HG03060 (cell line): ENCODE results near the gene SMIM10L2A.
"Not testable (repeated sequence)": the region's sequence is repeated elsewhere in the genome, so short reads cannot be mapped to it uniquely, and the experiment has no call there.

Source experiments
- ATAC-seq: cut with Tn5 transposase; IDR thresholded peaks from one replicate; pipeline ENCODE4 v1.9.1; 2021; ENCODE audit warnings: low read depth, moderate number of reproducible peaks; ENCODE audit not compliant: unreplicated experiment

SMIM10L2A gene

DNA sequence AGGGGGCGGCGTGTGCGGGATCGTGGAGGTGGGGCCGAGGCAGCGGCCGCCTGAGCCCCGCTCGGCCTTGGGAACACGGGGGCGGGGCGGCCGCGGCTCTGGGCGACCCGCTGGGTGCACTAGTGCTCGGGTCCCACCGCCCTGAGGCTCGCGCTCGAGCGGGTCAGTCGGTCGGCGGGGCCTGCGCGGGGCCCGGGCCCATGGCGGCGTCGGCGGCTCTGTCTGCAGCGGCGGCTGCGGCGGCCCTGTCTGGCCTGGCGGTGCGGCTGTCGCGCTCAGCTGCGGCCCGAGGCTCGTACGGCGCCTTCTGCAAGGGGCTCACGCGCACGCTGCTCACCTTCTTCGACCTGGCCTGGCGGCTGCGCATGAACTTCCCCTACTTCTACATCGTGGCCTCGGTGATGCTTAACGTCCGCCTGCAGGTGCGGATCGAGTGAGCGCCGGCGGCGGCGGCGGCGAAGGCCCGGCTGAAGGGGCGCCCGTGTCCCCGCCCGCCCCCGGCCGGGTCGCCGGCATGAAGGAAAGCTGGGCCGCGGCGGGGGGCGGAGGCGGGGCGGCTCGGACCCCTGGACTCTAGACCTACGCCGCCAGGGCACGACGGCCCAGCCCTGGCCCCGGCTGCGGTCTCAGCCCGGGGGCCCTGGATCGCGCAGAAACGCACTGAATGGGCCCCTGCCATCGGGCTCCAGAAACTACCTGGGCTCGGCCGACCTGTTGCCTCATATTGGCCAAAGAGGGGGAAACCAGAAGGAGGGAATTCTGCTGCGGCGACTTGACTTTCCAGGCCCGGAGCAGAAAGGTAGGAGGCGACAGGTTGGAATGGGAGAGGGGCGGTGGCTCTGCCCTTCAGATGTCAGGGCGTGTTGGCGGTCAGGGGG is at the start of gene SMIM10L2A:
SMIM10L2A (plus strand) TSS at position 13 of the 878 bp plus-strand sequence; CDS start at position 201, 188 bp downstream.
- peak; percentile 29 for ATAC-seq

GRCh38 chrX:135373357-135373756 is 48.4 kb upstream of the SMIM10L2A start:
- ATAC-seq, result no peak

DNA sequence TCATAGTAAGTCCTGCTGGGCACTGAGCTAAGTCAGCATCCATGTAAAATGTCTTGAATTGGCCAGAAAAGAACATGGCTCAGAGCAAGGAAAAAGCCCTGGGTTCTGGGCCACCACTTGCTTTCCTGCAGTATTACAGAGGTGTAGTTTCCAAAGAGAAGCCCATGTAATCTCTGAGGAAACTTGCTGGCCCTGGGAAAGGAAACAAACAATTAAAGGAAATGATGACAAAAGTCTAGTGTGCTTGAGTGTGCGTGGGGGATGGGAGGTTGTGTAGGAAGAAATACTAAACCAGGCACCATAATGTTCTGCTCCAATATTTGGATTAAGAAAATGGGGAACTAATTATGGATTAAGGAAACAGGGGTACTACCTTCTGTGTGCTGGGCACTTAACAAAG is 39.5 kb upstream of the SMIM10L2A start:
- ATAC-seq, result no peak

DNA sequence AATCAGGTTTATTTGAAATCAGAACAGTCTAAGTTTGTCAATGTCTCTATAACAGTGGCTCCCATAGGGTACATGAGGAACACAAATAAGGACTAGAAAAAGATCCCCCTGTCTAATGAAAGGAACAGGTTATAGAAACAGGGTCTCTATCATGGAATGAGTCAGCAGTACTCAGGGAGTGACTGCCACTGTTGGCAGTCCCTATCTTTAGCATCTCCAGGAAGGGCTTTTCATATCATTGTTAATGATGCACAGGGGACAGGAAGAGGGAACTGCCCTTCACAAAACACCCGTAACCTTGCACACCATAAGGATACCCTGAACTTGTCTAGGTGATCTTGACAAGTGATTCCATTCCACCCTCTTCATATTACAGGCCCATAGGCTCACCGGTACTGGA is 38.5 kb upstream of the SMIM10L2A start:
- no peak for ATAC-seq

DNA sequence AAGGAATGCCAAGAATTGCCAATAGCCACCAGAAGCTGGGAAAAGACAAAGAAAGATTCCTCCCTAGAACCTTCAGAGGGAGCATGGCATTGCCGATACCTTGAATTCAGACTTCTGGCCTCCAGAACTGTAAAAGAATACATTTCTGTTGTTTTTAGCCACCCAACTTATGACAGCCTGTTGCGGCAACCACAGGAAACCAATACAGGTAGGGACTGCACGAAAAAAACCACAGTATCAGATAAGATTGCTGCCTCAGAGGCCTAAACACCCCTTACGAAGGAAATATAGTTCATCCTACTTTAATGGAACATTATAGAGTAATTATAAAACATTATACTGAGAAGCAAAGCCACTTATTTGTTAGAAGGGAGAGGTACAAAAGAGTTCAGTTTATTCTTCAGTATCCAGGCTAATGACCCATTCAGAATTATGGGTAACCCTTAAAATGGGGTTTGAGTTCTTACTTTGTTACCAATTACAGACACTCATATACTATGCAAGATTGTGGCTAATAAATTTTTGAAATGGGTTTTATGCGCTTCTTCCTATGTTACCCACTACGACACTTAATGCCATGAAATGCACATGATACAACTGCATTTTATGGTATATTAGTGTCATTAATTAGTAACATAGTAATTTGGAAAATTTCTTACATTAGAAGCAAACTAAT is 37.4 kb upstream of the SMIM10L2A start:
- no peak for ATAC-seq

- ATAC-seq, result no peak
These were observed 32.9 kb upstream of the SMIM10L2A start for GRCh38 chrX:135388841-135389240.

- ATAC-seq, result no peak
These were observed 32.5 kb upstream of the SMIM10L2A start for GRCh38 chrX:135389243-135389642.

- no peak for ATAC-seq
These were observed 32.0 kb upstream of the SMIM10L2A start for GRCh38 chrX:135389717-135390116.

GRCh38 chrX:135391734-135392133 is 30.0 kb upstream of the SMIM10L2A start:
- no peak for ATAC-seq

GRCh38 chrX:135393051-135393450 is 28.7 kb upstream of the SMIM10L2A start:
- ATAC-seq, result no peak

DNA sequence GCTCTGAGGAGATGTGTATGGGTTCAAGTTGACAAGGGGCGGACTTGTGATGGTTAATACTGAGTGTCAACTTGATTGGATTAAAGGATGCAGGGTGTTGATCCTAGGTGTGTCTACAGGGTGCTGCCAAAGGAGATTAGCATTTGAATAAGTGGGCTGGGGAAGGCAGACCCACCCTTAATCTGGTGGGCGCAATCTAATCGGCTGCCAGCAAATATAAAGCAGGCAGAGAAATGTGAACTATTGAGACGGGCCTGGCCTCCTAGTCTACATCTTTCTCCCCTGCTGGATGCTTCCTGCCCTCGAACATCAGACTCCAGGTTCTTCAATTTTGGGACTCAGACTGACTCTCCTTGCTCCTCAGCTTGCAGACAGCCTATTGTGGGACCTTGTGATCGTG is 26.7 kb upstream of the SMIM10L2A start:
- no peak for ATAC-seq

DNA sequence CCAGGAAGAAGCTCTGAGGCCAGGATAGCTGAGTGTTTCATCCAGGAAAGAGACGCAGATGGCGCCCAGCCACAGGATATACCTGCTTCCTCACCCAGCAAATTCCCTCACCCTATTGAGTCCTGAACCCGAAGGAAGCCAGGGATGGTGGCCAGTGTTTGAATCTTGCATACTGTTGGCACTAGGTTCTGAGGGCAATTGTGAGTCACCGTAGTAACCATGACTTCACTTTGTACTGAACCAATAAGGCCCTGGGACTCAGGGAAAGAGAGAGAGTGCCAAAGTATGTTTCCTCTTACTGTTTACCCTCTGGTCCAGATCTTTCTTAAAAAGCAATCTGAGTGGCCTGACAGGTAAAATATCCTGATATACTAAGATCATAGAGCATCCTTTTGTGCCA is 25.6 kb upstream of the SMIM10L2A start:
- ATAC-seq, result no peak

DNA sequence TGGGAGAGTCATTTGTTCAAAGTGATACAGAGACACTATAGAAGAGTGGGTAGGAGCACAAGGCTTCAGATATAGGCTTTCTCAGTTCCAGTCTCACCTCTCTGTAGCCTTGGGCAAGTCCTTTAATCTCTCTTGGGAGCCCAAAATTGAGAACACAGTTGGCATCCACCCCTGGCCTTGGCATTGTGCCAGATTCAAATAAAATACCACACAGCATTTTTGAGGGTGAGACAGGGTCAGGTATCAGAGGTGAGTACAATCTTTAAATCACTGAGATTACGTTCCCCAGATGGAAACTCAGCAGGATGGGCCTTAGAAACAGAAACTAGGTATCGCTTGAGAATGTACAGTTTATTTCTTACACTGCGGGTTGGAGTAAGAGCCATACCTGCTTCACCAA is 25.2 kb upstream of the SMIM10L2A start:
- no peak for ATAC-seq

DNA sequence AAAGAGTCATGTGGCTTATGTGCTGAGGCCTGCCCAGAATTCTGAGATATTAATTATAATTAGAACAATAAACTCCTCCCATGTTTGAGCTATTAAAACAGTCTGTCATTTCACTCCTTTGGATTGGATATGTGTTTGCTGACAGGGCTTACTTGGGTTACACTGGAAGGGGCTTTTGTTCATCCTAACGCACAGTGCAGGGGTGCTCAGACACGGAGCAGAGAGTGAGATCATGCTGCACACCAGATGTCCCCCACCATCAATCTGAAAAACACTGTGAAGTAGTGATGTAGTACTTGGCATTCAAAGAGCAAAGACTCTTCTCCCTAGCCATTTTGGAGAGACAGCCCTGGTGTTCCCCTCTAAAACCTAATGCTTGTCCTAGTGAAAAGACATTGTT is 24.1 kb upstream of the SMIM10L2A start:
- no peak for ATAC-seq

DNA sequence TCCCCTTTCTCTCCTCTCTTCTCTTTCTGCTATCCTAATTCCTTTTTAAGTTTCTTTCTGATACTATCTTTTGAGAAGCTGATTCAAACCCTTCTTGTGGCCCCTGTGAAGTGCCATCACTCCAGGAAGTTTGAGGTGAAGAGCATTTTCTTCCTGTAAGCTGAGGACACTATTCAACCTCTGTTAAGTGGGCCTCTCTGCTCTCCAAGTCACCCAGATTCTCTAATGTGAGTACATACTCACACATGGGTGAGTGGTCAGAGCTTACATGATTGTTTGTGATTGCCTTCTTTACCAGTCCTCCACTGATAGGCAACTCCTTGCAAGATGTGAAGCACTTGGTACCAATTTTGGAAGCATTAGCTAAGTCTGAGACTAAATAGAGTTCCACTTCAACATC is 18.4 kb upstream of the SMIM10L2A start:
- ATAC-seq, result no peak

DNA sequence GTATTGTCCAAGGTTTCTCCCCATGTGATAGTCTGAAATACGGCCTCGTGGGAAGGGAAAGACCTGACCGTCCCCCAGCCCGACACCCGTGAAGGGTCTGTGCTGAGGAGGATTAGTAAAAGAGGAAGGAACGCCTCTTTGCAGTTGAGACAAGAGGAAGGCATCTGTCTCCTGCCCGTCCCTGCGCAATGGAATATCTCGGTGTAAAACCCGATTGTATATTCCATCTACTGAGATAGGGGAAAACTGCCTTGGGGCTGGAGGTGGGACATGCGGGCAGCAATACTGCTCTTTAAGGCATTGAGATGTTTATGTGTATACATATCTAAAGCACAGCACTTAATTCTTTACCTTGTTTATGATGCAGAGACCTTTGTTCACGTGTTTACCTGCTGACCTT is 15.3 kb upstream of the SMIM10L2A start:
- ATAC-seq, result not testable (repeated sequence)

- no peak for ATAC-seq
These were observed 12.9 kb upstream of the SMIM10L2A start for GRCh38 chrX:135408794-135409193.

GRCh38 chrX:135410861-135411627 is 10.7 kb upstream of the SMIM10L2A start:
- no peak for ATAC-seq

DNA sequence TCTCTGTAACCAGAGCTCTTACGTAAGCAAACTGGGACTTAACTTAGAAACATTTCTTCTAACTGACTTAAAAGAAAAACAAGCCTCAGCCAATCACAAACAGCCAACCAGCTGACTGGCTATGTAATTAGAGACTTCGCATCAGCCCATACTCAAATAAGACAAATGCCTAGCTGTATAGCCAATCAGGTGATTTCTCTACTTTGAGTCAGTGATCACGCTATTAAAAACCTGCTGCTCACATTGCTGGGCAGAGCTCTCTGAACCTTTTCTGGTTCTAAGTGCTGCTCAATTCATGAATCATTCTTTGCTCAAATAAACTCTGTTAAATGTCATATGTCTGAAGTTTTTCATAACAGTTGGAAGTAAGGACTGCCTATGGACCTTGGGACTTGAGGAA is 9.9 kb upstream of the SMIM10L2A start:
- ATAC-seq, result no peak

- no peak for ATAC-seq
These were observed 5.2 kb upstream of the SMIM10L2A start for GRCh38 chrX:135416546-135416945.

DNA sequence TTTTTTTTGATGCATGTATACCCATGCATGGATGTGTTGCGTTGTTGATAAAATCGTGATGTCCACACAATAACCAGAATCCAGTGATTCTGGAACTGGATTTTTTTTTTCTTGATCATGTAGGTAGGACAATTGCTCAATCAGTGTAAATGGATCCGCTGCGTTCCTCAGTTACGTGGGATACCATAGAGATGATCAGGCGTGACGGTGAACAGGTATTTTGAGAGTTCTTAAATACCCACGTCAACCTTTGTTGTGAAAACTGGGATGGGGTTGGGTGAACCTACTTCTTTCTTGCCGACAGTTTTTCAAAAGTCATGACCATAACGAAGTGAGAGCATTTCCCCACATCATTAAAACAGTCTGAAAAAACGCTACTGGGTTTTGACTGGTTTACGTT is 913 bp upstream of the SMIM10L2A start:
- ATAC-seq, result no peak
